NCI-H748 (cell line): Measurements from ENCODE around the gene STH.

Source experiments
- DNase-seq: peaks from one replicate; lab custom pipeline; 2025; ENCODE audit not compliant: unreplicated experiment; lab: John Stamatoyannopoulos, UW

STH gene

GRCh38 chr17:46025060-46025459 lies 26.0 kb downstream of the STH start:
- no peak for DNase-seq

- no peak for DNase-seq
These were observed 26.6 kb downstream of the STH start for GRCh38 chr17:46025510-46026165.

GRCh38 chr17:46026166-46027047 lies 27.4 kb downstream of the STH start:
- no peak for DNase-seq

- no peak for DNase-seq
These were observed 28.3 kb downstream of the STH start for GRCh38 chr17:46027048-46027975.

- no peak for DNase-seq
These were observed 28.9 kb downstream of the STH start for GRCh38 chr17:46027976-46028325.

- DNase-seq, result no peak
These were observed 29.3 kb downstream of the STH start for GRCh38 chr17:46028374-46028773.

- no peak for DNase-seq
These were observed 30.0 kb downstream of the STH start for GRCh38 chr17:46028981-46029565.

GRCh38 chr17:46029627-46030026 lies 30.6 kb downstream of the STH start:
- no peak for DNase-seq

- DNase-seq, result no peak
These were observed 31.7 kb downstream of the STH start for GRCh38 chr17:46030752-46031151.

GRCh38 chr17:46031440-46031839 lies 32.4 kb downstream of the STH start:
- no peak for DNase-seq

- no peak for DNase-seq
These were observed 32.9 kb downstream of the STH start for GRCh38 chr17:46031920-46032319.

- DNase-seq, result no peak
These were observed 33.9 kb downstream of the STH start for GRCh38 chr17:46032909-46033308.

- no peak for DNase-seq
These were observed 34.3 kb downstream of the STH start for GRCh38 chr17:46033392-46033791.

GRCh38 chr17:46035112-46035818 lies 36.2 kb downstream of the STH start:
- peak; percentile 24 for DNase-seq

- no peak for DNase-seq
These were observed 37.4 kb downstream of the STH start for GRCh38 chr17:46036491-46036890.

- no peak for DNase-seq
These were observed 38.7 kb downstream of the STH start for GRCh38 chr17:46037722-46038255.

- DNase-seq, result no peak
These were observed 39.4 kb downstream of the STH start for GRCh38 chr17:46038414-46038813.

GRCh38 chr17:46038937-46039336 lies 39.9 kb downstream of the STH start:
- DNase-seq, result no peak

GRCh38 chr17:46039592-46040186 lies 40.6 kb downstream of the STH start:
- no peak for DNase-seq

- no peak for DNase-seq
These were observed 43.2 kb downstream of the STH start for GRCh38 chr17:46042246-46042645.
